ENCODE results near the gene L3MBTL4.
A peak's percentile ranks its signal among the peaks of the same experiment; 100 is the strongest.

L3MBTL4 gene

GRCh38 chr18:6414723-6415417, at the start of gene L3MBTL4:
L3MBTL4 (minus strand) TSS chr18:6414911; CDS start chr18:6311625, 103,286 bp downstream.
- DNase-seq: no peak
- H3K9me3 Mint-ChIP-seq: peaks cover 8% of the 10 kb centered on the region
- no peak within 1 kb of the TSS for H3K27ac Mint-ChIP-seq
- H3K27me3 Mint-ChIP-seq: peaks cover 41% of the 10 kb centered on the region
- H3K4me3 Mint-ChIP-seq: peak within 1 kb of the TSS; percentile 67
- H3K36me3 Mint-ChIP-seq (ENCODE audit: low read depth): no peaks in the 10 kb centered on the region
- H3K4me1 Mint-ChIP-seq (ENCODE audit: low read depth): peaks cover 6% of the 10 kb centered on the region

- no peak for DNase-seq
- no peaks in the 10 kb centered on the region for H3K27me3 Mint-ChIP-seq
- no peaks in the 10 kb centered on the region for H3K4me1 Mint-ChIP-seq (ENCODE audit: low read depth)
- H3K9me3 Mint-ChIP-seq: no peaks in the 10 kb centered on the region
- no peak overlapping the region for H3K27ac Mint-ChIP-seq
- no peak overlapping the region for H3K4me3 Mint-ChIP-seq
- no peaks in the 10 kb centered on the region for H3K36me3 Mint-ChIP-seq (ENCODE audit: low read depth)
These were observed 37.5 kb upstream of the L3MBTL4 start for GRCh38 chr18:6452194-6452593.

GRCh38 chr18:6449213-6449612, 34.5 kb upstream of the L3MBTL4 start:
- Mint-ChIP-seq H3K36me3 (ENCODE audit: low read depth) (no peaks in the 10 kb centered on the region), H3K9me3 (no peaks in the 10 kb centered on the region), H3K4me1 (ENCODE audit: low read depth) (no peaks in the 10 kb centered on the region), H3K27me3 (no peaks in the 10 kb centered on the region), H3K27ac (no peak overlapping the region), H3K4me3 (no peak overlapping the region)
- no peak for DNase-seq

GRCh38 chr18:6444466-6445228, 29.9 kb upstream of the L3MBTL4 start:
- Mint-ChIP-seq H3K36me3 (ENCODE audit: low read depth) (no peaks in the 10 kb centered on the region), H3K4me3 (no peak overlapping the region), H3K4me1 (ENCODE audit: low read depth) (no peaks in the 10 kb centered on the region), H3K27ac (no peak overlapping the region), H3K9me3 (no peaks in the 10 kb centered on the region), H3K27me3 (peaks cover 3% of the 10 kb centered on the region)
- no peak for DNase-seq

- Mint-ChIP-seq H3K27me3 (peaks cover 3% of the 10 kb centered on the region), H3K4me1 (ENCODE audit: low read depth) (no peaks in the 10 kb centered on the region), H3K27ac (no peak overlapping the region), H3K36me3 (ENCODE audit: low read depth) (no peaks in the 10 kb centered on the region), H3K4me3 (no peak overlapping the region), H3K9me3 (no peaks in the 10 kb centered on the region)
- DNase-seq: no peak
These were observed 26.5 kb upstream of the L3MBTL4 start for GRCh38 chr18:6441200-6441599.

- Mint-ChIP-seq H3K4me1 (ENCODE audit: low read depth) (no peaks in the 10 kb centered on the region), H3K9me3 (no peaks in the 10 kb centered on the region), H3K27ac (no peak overlapping the region), H3K4me3 (no peak overlapping the region), H3K36me3 (ENCODE audit: low read depth) (no peaks in the 10 kb centered on the region), H3K27me3 (peaks cover 3% of the 10 kb centered on the region)
- no peak for DNase-seq
These were observed 23.5 kb upstream of the L3MBTL4 start for GRCh38 chr18:6437937-6438818.

GRCh38 chr18:6435731-6436130, 21.0 kb upstream of the L3MBTL4 start:
- Mint-ChIP-seq H3K9me3 (no peaks in the 10 kb centered on the region), H3K27ac (no peak overlapping the region), H3K4me3 (no peak overlapping the region), H3K36me3 (ENCODE audit: low read depth) (no peaks in the 10 kb centered on the region), H3K27me3 (no peaks in the 10 kb centered on the region), H3K4me1 (ENCODE audit: low read depth) (no peaks in the 10 kb centered on the region)
- DNase-seq: no peak

- no peak overlapping the region for H3K4me3 Mint-ChIP-seq
- H3K27me3 Mint-ChIP-seq: no peaks in the 10 kb centered on the region
- no peaks in the 10 kb centered on the region for H3K4me1 Mint-ChIP-seq (ENCODE audit: low read depth)
- H3K36me3 Mint-ChIP-seq (ENCODE audit: low read depth): no peaks in the 10 kb centered on the region
- no peaks in the 10 kb centered on the region for H3K9me3 Mint-ChIP-seq
- H3K27ac Mint-ChIP-seq: no peak overlapping the region
- DNase-seq: no peak
These were observed 20.4 kb upstream of the L3MBTL4 start for GRCh38 chr18:6434987-6435709.

- H3K36me3 Mint-ChIP-seq (ENCODE audit: low read depth): no peaks in the 10 kb centered on the region
- H3K27ac Mint-ChIP-seq: no peak overlapping the region
- no peaks in the 10 kb centered on the region for H3K27me3 Mint-ChIP-seq
- H3K9me3 Mint-ChIP-seq: no peaks in the 10 kb centered on the region
- no peak overlapping the region for H3K4me3 Mint-ChIP-seq
- DNase-seq: no peak
- no peaks in the 10 kb centered on the region for H3K4me1 Mint-ChIP-seq (ENCODE audit: low read depth)
These were observed 19.8 kb upstream of the L3MBTL4 start for GRCh38 chr18:6434481-6434880.

- no peaks in the 10 kb centered on the region for H3K4me1 Mint-ChIP-seq (ENCODE audit: low read depth)
- no peak for DNase-seq
- no peaks in the 10 kb centered on the region for H3K9me3 Mint-ChIP-seq
- H3K27me3 Mint-ChIP-seq: no peaks in the 10 kb centered on the region
- no peak overlapping the region for H3K27ac Mint-ChIP-seq
- H3K4me3 Mint-ChIP-seq: no peak overlapping the region
- H3K36me3 Mint-ChIP-seq (ENCODE audit: low read depth): no peaks in the 10 kb centered on the region
These were observed 17.1 kb upstream of the L3MBTL4 start for GRCh38 chr18:6431659-6432318.

- no peak overlapping the region for H3K27ac Mint-ChIP-seq
- H3K4me3 Mint-ChIP-seq: no peak overlapping the region
- no peaks in the 10 kb centered on the region for H3K4me1 Mint-ChIP-seq (ENCODE audit: low read depth)
- H3K36me3 Mint-ChIP-seq (ENCODE audit: low read depth): no peaks in the 10 kb centered on the region
- no peaks in the 10 kb centered on the region for H3K9me3 Mint-ChIP-seq
- no peak for DNase-seq
- H3K27me3 Mint-ChIP-seq: no peaks in the 10 kb centered on the region
These were observed 14.2 kb upstream of the L3MBTL4 start for GRCh38 chr18:6428851-6429395.

- no peaks in the 10 kb centered on the region for H3K27me3 Mint-ChIP-seq
- no peak for DNase-seq
- H3K36me3 Mint-ChIP-seq (ENCODE audit: low read depth): no peaks in the 10 kb centered on the region
- no peak overlapping the region for H3K27ac Mint-ChIP-seq
- no peaks in the 10 kb centered on the region for H3K4me1 Mint-ChIP-seq (ENCODE audit: low read depth)
- H3K9me3 Mint-ChIP-seq: no peaks in the 10 kb centered on the region
- no peak overlapping the region for H3K4me3 Mint-ChIP-seq
These were observed 12.6 kb upstream of the L3MBTL4 start for GRCh38 chr18:6427286-6427685.

- H3K27me3 Mint-ChIP-seq: no peaks in the 10 kb centered on the region
- no peaks in the 10 kb centered on the region for H3K36me3 Mint-ChIP-seq (ENCODE audit: low read depth)
- no peak for DNase-seq
- H3K9me3 Mint-ChIP-seq: peaks cover 6% of the 10 kb centered on the region
- no peaks in the 10 kb centered on the region for H3K4me1 Mint-ChIP-seq (ENCODE audit: low read depth)
- H3K4me3 Mint-ChIP-seq: no peak overlapping the region
- H3K27ac Mint-ChIP-seq: no peak overlapping the region
These were observed 8.6 kb upstream of the L3MBTL4 start for GRCh38 chr18:6423289-6423688.
